HG03571 (cell line): Measurements from ENCODE around the gene GFER.
A peak's percentile ranks its signal among the peaks of the same experiment; 100 is the strongest.
"Not testable (repeated sequence)": the region's sequence is repeated elsewhere in the genome, so short reads cannot be mapped to it uniquely, and the experiment has no call there.

ENCODE experiments used
- ATAC-seq: cut with Tn5 transposase; IDR thresholded peaks from one replicate; pipeline ENCODE4 v1.9.1; 2021; ENCODE audit not compliant: unreplicated experiment

GFER gene

DNA sequence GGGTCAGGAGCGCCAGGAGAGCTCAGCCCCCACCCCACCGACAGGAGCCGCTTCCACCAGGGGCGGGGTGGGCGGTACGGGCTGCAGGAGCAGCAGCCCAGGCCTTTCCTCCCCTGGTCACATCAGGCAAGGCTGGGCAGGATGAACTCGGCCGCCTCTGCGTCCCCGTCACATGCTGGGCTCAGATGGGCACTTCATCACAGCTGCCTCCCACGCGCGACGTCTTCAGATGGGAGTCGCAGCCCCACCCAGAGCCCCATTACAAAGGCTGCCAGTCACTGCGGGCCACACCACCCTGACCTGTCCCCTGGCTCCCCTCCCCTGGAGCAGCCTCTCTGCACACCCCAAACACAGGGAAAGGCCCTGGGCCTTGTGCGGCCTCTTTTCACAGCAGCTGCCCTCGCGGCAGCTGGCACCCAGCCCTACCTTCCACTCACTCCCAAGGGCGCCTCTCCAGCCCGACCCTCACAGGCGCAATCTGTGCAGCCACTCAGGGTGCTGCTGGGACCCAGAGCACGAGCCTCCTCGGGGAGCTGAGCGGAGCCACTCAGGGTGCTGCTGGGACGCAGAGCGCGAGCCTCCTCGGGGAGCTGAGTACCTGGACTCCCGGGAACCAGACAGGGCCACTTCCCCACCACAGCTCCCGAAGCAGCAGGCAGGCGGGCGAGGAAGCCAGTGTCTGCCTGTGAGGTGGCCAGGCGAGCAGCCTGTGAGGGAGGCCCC, 21.0 kb downstream of the GFER start:
- ATAC-seq, result no peak

DNA sequence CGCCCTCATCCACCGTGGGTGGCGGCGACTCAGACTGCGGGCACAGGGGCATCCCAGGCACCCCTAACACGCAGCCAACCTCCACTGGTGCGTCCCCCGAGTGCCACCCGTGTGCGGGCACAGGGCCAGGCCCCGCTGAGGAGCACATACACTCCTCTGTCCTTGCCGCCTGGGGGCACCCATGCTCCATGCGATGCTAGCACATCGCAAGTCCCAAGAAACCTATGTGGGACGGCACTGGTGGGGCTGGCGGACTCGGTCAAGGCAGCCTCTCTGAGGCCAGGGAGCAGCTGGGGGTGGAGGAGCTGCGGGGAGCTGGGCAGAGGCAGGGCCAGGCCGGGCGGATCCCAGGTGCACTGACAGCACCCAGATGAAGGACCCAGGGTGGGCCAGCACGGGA, 21.7 kb downstream of the GFER start:
- no peak for ATAC-seq

DNA sequence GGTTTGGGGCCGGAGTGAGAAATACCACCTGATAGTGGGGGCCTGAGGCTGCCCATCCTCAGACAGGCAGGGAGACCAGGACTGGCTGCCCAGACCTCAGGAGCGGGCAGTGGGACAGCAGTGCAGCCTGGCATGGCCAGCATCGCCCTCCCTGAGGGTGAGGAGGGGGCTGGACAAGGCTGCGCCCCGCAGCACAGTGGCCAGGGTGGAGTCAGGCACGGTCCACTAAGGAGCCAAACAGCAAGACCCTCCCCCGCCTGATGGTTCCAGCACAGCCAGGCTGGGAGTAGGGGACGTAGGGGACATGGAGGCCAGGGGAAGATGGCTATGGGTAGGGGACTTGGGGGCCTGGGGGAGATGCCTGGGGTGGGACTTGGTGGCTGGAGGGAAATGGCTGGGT, 22.3 kb downstream of the GFER start:
- no peak for ATAC-seq

DNA sequence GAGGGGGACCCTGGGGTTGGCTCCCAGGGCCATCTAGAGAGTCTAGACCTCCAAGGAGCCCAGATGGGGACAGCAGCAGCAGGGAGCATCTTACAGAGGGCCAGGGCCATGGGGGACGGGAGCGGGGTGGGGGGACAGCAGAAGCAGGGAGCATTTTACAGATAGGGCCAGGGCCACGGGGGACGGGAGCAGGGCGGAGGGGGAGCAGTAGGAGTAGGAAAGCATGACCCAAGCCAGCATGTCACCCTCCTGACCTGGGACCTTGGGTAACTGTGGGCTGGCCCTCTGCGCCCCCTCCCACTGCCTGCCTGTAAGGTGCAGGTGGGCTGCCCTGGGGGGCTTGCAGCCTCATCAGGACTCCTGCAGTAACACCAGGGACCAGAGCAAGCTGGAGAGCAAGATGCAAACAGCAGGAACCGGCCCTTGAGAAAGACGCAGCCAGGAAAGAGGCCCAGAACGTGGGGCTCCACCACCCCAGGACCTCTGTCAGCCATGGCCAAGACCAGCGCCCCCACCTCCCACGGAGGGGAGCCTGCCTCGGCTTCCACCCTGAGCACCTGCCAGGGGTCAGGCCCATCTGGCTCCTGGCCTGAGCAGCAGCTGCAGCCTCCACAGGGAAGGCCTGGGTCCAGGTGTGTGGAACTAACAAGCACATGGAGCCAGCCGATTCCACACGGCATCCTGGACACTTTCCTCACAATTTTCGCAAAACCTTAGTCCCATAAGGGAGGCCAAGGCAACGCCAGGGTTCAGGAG, 23.3 kb downstream of the GFER start:
- ATAC-seq, result no peak

DNA sequence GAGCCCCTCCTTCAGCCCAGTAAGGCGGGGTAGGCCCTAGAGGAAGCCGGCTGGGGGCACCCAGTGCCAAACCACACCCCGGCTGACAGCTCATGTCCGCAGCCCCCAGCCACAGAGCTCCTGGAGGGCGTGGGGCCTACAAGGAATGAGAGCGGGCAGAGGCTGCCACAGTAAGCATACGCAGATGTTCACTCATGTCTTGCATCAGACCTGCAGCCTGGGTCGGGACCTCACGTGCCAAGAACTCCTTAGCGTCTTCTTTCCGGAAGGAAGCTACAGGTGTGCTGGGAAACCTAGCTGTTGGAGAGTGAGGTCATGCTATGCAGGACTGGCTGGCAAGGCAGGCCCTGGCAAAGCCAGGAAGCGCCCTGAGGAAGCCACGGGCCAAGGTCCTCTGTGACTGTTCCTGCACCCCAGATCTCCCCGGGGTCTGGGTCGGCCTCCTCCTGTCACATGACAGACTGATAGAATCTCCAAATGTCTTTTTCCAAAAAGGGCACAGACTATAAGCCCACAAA, 24.1 kb downstream of the GFER start:
- ATAC-seq, result no peak

DNA sequence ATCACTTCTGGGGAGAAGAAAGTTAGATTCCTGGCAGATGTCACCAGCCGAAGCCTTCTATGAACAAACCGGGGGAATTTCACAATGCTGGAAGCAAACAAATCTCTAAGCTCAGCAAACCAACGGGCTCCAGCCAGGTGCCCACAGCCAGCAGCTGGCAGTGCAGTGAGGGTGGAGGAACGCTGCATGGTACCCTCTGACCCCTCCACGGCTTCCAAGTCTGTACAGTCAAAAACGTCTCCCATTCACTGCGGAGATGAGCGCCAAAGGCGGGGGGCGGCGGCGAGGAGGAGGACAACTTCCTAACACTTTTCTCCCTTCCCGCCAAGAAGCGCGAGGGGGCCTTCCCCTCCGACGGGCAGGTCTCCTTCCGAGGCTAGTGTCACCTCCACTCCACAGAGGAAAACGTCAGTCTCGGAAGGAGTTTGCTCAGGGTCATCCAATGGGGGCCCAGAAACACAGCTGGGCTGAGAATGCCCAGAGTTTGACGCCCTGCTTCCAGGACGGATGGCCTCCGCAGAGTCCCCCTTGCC, 24.7 kb downstream of the GFER start:
- no peak for ATAC-seq

DNA sequence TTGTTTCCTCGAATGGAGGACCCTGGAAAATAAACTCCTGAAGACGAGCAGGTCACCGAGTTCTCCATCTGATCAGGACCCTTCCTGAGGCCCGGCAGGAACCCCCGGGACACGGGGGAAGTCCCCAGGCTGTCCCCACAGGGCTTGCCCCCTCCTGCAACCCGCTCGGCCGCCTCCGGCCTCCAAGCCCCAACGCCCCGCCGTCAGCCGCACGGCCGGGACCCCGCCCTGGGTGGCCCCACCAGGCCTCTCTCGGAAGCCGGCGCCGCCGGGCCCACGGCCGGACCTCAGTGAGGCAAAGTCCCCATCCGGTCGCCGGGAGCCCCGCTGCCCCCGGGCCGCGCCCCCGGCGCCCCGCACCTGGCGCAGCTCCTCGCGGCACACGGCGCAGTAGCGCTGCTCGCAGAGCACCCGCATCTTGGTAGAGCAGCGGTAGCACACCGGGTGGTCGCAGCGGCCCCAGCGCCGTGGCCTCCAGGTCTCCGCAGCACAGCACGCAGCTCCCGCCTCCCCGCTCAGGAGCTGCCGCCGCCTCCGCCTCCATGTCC, 25.2 kb downstream of the GFER start:
- ATAC-seq, result peak; percentile 31

DNA sequence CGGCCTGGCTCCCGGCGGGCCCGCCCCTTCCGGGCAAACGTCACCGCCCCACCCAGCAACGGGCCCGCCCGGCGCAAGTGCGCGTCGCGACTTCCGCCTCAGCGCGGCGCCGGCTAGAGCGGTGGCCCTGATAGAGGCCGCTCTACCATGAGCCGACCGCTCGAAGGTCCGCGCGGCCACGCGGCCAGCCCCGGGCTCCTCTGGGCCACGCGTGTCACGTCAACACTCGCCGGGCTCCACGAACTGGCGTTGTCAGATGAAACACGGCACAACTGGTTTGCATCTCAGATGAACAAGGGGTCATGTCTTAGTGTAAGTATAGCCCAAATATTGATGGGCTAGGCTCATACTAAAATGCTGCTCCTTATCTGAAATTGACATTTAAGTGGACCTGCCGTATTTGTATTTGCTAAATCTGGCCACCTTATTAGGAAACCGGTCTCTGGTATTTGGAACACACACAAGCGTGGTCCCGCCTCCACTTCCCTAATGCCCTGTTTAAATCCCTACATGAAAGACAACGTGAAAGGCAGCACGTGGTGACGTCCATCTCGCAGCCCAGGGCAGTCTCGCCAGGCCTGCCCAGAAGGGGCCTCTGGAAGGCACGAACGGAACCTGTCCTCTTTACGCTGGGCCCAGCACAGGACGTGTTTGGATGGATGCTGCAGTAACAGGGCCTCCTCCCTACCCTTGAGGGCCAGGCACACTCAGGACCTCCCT, 26.0 kb downstream of the GFER start, which contains the start of gene ZNF598:
Gene ZNF598 (minus strand): TSS at position 31 of the 720 bp plus-strand sequence.
- peak; percentile 70 for ATAC-seq

DNA sequence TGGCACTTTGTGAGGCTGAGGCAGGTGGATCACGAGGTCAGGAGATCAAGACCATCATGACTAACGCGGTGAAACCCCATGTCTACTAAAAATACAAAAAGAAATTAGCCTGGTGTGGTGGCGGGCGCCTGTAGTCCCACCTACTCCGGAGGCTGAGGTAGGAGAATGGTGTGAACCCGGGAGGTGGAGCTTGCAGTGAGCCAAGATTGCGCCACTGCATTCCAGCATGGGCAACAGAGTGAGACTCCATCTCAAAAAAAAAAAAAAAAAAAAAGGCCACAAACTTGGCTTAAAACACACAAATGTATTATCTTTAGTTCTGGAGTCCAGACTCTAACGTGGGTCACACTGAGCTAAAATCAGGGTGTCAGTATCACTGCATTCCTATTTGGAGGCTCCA, 27.7 kb downstream of the GFER start:
- not testable (repeated sequence) for ATAC-seq

DNA sequence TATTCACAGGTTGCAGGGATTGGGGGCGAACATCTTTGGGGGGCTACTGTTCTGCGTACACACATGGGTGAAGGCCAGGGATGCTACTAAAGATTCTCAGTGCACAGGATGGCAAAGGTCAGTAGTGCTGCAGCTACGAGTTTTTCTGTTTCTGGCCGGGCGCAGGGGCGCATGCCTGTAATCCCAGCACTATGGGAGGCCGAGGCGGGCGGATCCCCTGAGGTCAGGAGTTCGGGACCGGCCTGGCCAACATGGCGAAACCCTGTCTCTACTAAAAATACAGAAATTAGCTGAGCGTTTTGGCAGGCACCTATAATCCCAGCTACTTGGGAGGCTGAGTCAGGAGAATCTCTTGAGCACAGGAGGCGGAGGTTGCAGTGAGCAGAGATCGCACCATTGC, 29.5 kb downstream of the GFER start:
- no peak for ATAC-seq

DNA sequence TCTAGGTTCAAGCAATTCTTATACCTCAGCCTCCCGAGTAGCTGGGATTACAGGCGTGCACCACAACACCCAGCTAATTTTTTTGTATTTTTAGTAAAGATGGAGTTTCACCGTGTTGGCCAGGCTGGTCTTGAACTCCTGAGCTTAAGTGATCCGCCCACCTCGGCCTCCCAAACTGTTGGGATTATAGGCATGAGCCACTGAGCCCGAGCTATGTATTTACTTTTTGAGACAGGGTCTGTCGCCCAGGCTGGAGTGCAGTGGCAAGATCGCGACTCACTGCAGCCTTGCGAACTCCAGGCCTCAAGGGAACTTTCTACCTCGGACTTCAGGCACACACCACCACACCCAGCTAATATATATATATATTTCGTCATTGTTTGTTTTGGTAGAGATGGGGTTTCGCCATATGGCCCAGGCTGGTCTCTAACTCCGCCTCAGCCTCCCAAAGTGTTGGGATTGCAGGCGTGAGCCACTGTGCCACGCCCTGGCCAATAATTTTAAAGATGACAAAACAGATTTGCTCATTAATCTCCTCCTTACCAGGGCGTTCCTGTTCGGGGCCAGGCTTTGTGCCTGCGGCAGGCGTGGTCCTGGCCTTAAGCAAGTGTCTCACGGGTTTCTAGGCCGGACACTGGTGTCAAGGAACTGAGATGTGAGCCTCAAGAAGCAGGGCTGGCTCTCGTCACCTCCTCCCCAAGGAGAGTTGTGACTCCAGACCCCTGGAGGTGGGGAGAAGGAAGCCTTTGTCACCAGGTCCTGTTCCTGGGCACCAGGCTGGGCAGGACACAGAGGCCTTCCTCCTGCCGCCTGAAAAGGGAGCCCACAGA, 31.3 kb downstream of the GFER start:
- no peak for ATAC-seq

DNA sequence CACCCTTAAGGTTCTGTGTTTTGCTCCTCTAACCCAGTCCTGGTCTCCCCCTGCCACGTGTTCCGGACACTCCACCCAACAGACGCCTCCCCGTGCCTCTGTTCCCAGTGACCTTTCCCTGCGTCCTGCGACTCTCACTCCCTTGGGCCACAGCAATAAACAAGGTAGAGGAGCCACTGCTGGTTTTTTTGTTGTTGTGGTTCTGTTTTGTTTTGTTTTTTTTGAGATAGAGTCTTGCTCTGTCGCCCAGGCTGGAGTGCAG, 31.9 kb downstream of the GFER start:
- no peak for ATAC-seq

DNA sequence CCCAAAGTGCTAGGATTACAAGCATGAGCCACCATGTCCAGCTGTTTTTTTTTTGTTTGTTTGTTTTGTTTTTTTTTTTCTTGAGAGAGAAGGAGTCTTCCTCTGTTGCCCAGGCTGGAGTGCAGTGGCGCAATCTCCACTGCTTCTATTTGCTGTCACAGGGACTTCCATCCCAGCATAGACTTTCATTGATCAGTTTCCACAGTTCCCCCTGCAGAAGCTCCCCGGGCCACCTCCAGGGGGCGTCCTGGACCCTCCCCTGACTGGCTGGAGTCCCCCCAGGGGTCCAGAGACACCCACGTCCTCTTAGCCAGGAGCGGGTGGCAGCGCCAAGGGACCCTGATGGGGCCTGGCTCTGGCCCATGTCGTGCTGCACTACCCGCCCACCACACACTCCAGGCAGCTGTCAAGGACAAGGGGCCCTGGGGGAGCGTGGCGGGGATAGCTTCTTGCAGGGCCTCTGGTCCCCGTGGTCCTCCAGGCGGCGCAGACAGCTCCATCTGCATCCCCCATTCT, 32.5 kb downstream of the GFER start:
- ATAC-seq, result no peak

DNA sequence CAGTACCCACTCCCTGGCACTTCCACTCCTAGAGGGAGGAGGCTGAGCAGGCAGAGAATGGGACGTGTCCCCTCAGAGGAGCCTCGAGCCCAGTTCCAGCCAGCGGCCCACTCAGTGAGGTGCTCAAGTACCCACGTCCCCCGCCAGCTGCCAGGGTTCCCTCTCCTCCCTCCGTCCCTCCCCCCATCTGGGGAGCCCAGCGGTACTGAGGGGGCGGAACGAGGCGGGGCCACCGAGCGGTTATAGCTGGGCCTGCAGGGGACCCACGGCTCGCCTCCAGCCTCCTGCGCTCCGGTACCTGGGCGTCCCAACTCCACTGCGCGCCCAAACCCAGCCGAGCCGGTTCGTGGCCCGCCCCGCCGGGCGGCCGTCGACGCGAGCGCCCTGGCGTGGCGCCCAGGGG, 35.5 kb downstream of the GFER start, which contains the start of gene NPW:
Gene NPW (plus strand): TSS at position 268 of the 403 bp plus-strand sequence.
- ATAC-seq, result no peak

DNA sequence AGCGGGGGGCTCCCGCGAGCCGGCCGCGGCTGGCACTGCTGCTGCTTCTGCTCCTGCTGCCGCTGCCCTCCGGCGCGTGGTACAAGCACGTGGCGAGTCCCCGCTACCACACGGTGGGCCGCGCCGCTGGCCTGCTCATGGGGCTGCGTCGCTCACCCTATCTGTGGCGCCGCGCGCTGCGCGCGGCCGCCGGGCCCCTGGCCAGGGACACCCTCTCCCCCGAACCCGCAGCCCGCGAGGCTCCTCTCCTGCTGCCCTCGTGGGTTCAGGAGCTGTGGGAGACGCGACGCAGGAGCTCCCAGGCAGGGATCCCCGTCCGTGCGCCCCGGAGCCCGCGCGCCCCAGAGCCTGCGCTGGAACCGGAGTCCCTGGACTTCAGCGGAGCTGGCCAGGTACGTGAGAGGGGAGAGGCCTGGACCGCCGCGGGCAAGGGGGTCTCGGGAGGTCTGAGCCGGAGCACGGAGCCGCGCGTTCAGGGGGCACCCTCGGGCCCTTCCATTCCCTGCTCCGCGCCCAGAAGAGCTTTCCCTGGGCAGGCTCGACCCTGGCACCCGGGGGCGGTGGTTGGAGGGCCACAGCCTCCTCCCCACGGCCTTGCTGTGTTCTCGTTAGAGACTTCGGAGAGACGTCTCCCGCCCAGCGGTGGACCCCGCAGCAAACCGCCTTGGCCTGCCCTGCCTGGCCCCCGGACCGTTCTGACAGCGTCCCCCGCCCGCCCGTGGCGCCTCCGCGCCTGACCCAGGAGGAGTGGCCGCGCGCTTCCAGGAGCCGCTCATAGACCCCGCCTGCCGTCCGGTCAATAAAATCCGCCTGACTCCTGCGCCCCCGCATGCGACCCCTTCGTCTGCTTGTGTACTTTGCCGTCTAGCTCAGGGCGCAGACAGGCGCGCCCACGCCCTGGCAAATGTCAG, 36.2 kb downstream of the GFER start:
- ATAC-seq, result no peak

DNA sequence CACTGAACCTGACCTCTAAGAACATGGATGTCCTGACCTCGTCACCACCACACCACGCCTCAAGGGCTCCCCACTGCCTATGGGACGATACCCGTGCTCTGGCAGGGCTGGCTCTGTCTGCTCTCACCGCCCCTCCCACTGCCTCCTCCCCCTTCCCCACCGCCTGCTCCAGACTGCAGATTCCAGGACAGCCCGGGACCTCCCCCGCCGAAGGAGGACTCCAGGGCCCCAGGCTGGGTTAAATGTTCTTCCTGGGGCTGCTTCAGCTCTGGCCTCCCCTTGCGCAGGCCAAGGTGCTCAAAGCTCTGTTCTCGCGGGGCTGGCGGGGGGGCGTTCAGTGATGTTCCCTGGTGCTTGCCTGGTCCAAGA, 38.7 kb downstream of the GFER start:
- no peak for ATAC-seq

DNA sequence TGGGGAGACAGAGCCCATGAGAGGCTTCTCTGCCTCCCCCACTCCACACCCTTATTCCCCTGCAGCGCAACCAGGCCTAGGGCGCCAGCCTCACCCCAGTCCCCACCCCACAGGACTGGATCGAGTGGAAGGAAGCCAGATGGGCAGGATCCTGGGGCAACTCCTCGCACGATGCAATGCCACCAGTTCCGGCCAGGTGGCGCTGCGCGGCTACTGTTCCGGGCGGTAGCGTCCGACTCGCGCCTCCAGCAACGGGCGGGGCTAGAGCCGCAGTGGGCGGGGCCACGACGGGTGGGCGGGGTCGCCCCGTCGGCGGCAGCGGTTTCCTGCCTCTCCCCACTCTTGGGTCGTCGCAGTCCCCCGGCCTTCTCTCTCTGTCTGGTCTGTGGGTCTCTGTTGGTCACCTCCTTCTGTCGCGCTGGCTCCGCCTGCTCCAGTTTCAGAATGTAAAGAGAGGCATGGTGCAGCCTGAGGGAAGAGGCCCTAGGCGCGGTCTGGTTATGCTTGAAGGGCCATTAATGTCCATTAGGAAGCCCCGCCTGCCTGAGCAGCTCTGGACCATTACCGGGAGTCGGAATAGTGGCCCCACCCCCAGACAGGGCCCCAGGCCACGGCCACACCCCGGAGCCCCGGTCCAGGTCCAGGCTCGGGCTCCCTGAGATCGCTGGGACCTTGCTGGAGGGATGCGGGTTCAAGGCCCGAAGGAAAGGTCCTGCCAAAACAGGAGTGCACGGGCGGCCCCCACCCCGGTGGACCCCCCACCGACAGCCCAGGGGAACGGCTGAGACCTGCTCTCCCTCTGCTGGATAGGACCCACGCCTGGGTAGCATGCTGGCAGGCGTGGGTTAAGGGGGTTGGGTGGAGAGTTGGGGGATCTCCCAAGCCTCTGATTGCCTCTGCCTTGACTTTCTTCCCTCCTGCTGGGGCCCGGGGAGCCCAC, 39.4 kb downstream of the GFER start:
- ATAC-seq, result peak; percentile 57

DNA sequence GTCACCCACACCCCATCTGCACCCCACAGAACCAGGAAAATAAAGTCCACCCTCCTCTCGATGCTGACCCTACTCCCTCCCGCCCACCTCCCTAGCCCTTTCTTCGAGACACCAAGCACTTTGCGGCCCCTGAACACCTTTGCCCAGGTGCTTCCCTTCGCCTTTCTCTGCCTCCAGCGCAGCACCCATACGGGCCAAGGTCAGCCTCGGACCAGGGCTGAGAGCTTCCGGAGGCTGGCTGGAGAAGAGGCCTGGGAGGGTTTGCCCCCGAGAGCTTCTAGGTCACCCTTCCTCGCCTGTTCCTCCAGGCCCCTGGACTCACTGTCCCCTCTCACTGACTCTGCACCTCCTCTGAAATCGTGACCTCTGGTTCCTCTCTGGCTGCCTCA, 40.0 kb downstream of the GFER start:
- no peak for ATAC-seq
